GM18499 (cell line): Measurements from ENCODE around the gene FUT7.

Experiments
- ATAC-seq: cut with Tn5 transposase; IDR thresholded peaks from one replicate; pipeline ENCODE4 v1.9.1; 2021; ENCODE audit warnings: moderate number of reproducible peaks; ENCODE audit not compliant: insufficient read depth, unreplicated experiment

FUT7 gene

DNA sequence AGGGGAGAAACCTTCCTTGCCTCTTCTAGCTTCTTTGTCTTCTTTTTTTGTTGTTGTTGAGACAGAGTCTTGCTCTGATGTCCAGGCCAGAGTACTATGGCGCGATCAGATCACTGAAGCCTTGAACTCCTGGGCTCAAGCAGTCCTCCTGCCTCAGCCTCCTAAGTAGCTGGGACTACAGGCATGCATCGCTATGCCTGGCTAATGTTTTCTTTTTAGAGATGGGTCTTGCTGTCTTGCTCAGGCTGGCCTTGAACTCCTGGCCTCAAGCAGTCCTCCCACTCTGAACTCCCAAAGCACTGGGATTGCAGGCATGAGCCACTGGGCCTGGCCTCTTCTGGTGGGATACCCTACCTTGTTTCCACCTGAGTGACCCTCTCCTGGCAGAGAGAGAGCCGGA, 43.0 kb downstream of the FUT7 start:
- ATAC-seq = no peak

DNA sequence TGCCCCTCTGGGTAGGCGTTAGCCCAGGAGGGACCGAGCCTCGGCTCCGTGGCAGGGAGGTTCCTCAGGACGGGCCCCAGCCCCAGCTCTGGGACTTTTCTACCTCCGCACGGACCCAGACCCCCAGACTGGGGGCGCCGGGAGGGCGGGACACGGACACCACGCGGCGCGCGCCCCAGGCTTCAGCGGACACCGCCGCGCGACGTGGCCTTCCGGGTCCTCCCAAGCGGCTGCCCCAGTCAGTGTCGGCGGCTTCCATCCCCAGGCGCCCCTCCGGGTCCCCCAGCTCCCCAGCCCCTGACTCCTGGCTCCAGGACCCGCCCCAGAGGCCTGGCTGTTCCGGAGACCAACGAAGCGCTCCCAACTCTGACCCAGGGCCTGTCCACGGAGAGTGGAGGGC, 46.0 kb downstream of the FUT7 start:
- no peak for ATAC-seq

DNA sequence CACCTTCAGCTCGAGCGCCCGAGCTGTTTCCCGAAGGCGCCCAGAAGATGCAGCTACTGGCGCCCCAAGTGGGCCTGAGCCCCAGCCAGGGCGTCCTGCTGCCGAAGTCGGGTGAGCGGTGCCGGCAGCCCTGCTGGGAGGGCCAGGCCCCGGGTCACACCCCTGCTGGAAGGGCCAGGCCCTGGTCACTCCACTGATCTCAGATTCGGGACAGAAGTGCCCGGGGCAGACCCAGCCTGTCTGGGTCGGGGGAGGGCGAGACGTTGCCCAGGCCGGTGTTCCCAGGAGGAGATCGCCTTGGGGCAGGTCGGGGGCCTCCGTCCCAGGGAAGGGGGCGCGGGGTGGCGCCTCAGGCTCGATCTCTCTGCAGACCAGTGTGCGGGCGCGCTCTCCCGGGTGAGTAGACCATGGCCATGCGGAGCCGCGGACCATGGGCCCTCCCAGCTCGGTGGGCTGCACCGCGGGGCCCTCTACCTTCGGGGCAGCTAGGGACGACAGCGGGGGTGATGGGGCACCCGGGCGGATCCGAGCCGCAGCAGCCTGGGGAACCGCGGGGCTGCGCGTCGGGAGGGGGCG, 46.8 kb downstream of the FUT7 start:
- no peak for ATAC-seq

DNA sequence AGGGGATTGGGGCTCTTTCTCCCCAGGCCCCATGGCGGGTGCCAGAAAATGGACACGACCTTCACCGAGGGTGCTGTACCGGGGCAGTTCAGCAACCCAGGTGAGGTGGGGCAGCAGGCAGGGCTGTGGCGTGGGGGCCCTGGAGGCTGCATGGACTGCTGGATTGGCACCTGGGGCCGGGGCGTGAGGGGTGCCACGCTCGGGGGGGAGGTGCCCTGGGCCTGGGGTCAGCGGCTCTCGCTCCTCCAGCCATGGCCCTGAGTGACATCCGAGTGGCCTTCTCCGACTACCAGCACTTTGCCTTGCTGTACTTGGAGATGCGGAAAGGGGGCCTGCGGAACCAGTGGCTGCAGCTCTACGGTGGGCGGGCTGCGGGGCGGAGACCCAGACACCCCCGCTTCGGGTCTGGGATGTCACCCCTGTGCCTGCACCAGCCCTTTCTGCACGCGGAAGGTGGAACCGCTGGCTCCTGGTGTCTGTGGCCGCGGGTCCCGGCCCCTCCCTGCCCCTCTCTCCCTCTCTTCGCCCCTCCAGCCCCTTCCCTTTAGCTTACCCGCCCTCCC, 47.3 kb downstream of the FUT7 start:
- no peak for ATAC-seq

GRCh38 chr9:136983656-136984314, 48.1 kb downstream of the FUT7 start:
- ATAC-seq = no peak

DNA sequence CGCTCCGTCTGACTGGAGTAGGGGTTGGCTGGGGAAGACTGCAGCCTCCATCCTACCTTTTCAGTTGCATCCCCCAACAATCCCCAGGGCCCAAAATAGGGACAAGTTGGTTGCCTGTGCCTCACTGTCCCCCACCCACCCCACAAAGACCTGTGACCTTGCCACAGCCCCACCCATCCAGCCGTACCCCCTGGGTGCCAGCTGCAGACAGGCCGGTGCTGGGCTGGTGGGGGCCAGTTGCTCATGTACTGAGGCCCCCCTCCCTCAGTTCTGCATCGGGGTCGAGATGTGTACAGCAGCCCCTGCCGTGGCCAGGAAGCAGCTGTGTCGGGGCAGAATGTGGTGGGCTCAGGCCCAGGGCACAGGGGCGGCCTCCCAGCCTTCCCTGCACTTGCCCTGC, 48.7 kb downstream of the FUT7 start:
- ATAC-seq = no peak

DNA sequence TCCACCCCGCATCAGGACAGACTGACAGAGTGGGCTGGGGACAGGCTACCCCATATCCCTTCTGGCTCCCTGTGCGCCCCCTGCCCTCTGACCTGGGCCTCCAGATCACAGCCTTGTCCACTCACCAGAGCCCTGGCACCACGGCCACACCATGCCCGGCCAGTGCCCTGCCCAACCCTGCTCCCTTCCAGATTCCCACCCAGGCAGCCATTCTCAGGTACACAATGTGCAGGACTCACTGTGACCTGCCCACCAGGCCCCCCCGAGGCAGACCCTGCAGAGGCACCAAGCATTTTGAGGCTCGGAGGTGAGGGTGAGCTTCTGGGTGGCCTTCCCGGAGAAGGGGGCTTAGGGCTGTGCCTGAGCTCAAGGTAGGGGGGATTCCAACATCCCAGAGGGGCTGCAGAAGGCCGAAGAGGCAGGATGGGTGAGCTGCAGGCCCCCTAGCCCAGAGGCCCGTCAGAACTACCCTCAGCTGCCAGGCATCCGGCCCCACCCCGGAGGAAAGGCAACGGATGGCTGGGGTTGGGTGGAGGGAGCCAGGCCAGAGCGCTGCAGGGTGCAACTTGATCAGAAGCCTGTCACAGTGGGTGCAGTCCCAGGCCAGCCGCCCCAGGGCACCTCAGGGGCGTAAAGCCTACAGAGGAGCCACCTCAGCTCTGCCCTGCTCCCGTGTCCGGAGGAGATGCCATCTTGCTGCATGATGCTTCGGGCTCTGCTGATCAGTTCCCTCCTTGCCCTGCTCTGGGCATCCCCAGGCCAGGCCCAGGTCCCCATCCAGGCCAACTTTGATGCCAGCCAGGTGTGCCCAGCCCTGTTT, 49.4 kb downstream of the FUT7 start, which contains the start of gene LCNL1:
LCNL1 (plus strand) TSS at position 762 of the 820 bp plus-strand sequence. CDS start 594 bp downstream, outside the sequence.
- no peak for ATAC-seq

DNA sequence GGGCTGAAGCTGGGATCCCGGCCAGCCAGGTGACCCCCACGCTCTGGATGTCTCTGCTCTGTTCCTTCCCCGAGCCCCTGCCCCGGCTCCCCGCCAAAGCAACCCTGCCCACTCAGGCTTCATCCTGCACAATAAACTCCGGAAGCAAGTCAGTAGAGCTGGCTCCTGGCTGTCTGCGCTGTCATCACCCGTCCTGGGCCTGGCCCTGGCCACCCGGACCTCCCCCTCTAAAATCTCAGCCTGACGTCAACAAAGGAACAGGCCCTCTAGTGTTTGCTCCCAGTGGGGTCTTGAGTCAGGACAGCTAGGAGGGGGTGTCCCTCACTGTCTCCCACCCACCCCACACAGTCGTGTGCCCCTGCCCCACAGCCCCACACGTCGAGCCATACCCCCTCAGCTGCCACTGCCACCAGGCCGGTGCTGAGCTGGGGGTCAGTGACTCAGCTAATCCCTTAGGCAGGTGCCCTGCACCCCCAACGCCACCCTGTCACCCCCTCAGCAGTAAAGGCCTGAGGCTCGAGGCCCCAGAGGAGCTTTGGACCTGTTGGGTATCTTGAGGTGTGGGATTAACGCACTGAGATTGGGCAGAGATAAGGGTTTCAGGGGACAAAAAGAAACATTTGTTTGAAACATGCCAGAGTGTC, 50.2 kb downstream of the FUT7 start:
- no peak for ATAC-seq

DNA sequence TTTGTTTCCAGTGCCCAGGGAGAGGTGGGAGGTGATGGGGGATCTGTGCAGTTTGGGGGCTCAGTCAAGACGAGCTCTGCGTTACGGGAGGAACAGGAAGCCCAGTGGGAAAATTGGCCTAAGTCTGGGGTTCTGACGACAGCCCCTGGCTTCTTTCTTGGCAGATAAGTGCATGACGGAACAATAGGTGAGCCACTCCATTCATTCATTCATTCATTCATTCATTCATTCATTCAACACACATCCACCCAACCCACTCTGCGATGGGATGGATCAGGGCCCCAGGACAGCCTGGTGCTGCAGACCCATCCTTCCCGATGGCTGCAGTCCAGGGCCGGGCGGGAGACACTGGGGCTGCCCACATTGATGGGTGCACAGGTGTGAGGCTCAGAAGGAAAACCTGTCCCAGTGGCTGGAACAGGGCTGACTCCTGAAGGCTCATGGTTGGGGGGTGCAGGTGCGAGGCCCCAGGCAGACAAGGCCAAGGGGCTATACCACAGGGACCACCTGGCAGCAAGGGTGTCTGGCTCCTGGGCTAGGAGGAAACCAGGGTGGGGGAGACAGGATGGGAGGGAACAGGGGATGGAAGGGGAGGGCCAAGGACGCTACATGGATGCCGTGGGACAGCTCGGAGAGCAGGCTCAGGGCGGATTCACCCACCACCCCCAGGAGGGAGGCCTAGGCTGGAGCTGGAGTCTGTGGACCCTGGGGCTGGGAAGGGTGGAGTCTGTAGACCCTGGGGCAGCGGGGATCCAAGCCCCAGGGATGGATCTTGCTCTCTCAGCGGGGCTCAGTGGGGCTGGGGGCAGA, 51.0 kb downstream of the FUT7 start:
- no peak for ATAC-seq
